Lung (tissue), 12 donors: ENCODE measurements around the gene LBP. TPM values are rescaled to one million over a fixed set of nuclear protein-coding genes. Genes with fewer than 3 reads are reported as not detected.
A peak's percentile ranks its signal among the peaks of the same experiment; 100 is the strongest.
"Not testable (repeated sequence)": the region's sequence is repeated elsewhere in the genome, so short reads cannot be mapped to it uniquely, and the experiment has no call there.

ENCODE experiments used
- ATAC-seq: fragments of 200-7000 bp; cut with Tn5 transposase; one replicate; pipeline ENCODE4 v1.9.1; 2020; ENCODE audit warnings: moderate number of reproducible peaks; ENCODE audit not compliant: insufficient read depth, low FRiP score
- DNase-seq, 3 donors: peaks; one replicate each; pipeline ENCODE4 v3.0.0-alpha.2; 2013 to 2017
- H3K27ac ChIP-seq, 2 donors: one replicate each; pipeline ENCODE4 v1.5.1; 2013; ENCODE audit warnings: mild to moderate bottlenecking in 2 of 2, moderate library complexity in 2 of 2, control low read depth in 1 of 2, inconsistent platforms in 1 of 2, low read depth in 1 of 2, low read length in 1 of 2
- H3K27me3 ChIP-seq, 3 donors: one replicate each; pipeline ENCODE4 v1.5.1; 2013; ENCODE audit warnings: low read length in 2 of 3; ENCODE audit not compliant: control insufficient read depth in 3 of 3, insufficient read depth in 3 of 3
- H3K36me3 ChIP-seq, 4 donors: one replicate each; pipeline ENCODE4 v1.5.1; 2013; ENCODE audit warnings: low read length in 4 of 4, mild to moderate bottlenecking in 1 of 4, moderate library complexity in 1 of 4; ENCODE audit not compliant: control insufficient read depth in 4 of 4, insufficient read depth in 4 of 4
- H3K4me1 ChIP-seq, 5 donors: one replicate each; pipeline ENCODE4 v1.5.1; 2013; ENCODE audit warnings: low read length in 5 of 5, mild to moderate bottlenecking in 2 of 5, moderate library complexity in 1 of 5; ENCODE audit not compliant: control insufficient read depth in 5 of 5, insufficient read depth in 5 of 5
- H3K4me3 ChIP-seq: one replicate; pipeline ENCODE4 v1.5.1; 2013; ENCODE audit warnings: mild to moderate bottlenecking, control low read depth, moderate library complexity
- H3K9ac ChIP-seq, 2 donors: one replicate each; pipeline ENCODE4 v1.5.1; 2013; ENCODE audit warnings: low read length in 2 of 2, control low read depth in 1 of 2; ENCODE audit not compliant: insufficient read depth in 1 of 2
- H3K9me3 ChIP-seq, 4 donors: one replicate each; pipeline ENCODE4 v1.5.1; 2013; ENCODE audit warnings: low read length in 3 of 4, mild to moderate bottlenecking in 1 of 4, moderate library complexity in 1 of 4; ENCODE audit not compliant: control insufficient read depth in 4 of 4, insufficient read depth in 3 of 4
- whole genome bisulfite sequencing, 2 donors: extraction: QIAGEN DNeasy Blood & Tissue Kit; methylation state at CpG; one replicate each; pipeline ENCODE4 v1.1.7; 2013; 5-methylcytosine and 5-hydroxymethylcytosine counted together
- polyA plus RNA-seq, 2 donors: library from polyadenylated mRNA; stranded (reverse); fragments of 200-250 nt; gene quantifications; one replicate each; pipeline ENCODE4 v1.2.1, GENCODE V29; 2013
- total RNA-seq, 2 donors: library from RNA; depleted of rRNA in 1 of 2; stranded (reverse); fragments of >200 nt in 1 of 2; gene quantifications; one replicate each; pipeline ENCODE4 v1.2.1, GENCODE V29; 2014 to 2021
- TF ChIP-seq, protein P1 (sequence below): IDR thresholded peaks from 2 replicates; pipeline ENCODE4 v1.5.1; 2012; ENCODE audit warnings: mild to moderate bottlenecking; ENCODE audit errors: control extremely low read depth, extremely low read depth
- donor health status: control.
- donor health status: control.
- donor health status: Bipolar disorder and iron deficiency.
- donor health status: healthy.
- donor health status: DM: yes; HTN: yes; CAD: no.

LBP gene
- total and polyA plus RNA-seq, 4 donors, result 0.30 to 4.8 (median 0.98) TPM; not detected in 1

DNA sequence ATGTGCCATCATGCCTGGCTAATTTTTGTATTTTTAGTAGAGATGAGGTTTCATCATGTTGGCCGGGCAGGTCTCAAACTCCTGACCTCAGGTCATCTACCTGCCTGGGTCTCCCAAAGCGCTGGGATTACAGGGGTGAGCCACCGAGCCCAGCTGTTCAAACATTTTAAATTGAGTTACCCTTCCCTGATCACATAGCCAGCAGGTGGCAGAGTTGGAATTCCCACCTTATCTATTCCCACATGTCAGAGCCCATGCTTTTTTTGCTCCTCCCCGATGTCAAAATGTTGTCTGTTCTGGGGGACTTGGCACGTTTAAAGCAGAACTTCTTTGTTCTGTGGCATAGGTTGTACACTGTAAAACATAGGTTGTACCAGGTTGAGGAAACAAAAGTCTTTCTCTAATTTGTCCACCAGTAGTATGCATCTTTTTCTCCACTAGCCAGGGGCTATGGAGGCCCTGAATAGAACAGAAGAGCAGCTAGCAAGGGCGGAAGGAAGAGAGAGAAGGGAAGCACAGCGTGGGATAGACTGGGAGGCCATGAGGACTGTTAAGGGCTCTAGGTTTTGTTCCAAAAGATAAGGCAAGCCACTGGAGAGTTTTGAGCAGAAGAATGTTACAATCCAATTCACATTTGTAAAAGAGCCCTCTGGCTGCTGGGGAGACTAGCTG is 7.3 kb upstream of the LBP start:
- Histone ChIP-seq H3K36me3 (no peaks in the 10 kb centered on the region), H3K4me3 (no peak overlapping the region), H3K9me3 (peaks cover 0 to 9% (median 2%) of the 10 kb centered on the region in 4 donors), H3K9ac (no peak overlapping the region), H3K27ac (no peak overlapping the region), H3K4me1 (peaks cover 0 to 30% (median 12%) of the 10 kb centered on the region in 5 donors), H3K27me3 (peaks cover 0 to 4% (median 0%) of the 10 kb centered on the region in 3 donors)
- TF ChIP-seq, protein P1, sequence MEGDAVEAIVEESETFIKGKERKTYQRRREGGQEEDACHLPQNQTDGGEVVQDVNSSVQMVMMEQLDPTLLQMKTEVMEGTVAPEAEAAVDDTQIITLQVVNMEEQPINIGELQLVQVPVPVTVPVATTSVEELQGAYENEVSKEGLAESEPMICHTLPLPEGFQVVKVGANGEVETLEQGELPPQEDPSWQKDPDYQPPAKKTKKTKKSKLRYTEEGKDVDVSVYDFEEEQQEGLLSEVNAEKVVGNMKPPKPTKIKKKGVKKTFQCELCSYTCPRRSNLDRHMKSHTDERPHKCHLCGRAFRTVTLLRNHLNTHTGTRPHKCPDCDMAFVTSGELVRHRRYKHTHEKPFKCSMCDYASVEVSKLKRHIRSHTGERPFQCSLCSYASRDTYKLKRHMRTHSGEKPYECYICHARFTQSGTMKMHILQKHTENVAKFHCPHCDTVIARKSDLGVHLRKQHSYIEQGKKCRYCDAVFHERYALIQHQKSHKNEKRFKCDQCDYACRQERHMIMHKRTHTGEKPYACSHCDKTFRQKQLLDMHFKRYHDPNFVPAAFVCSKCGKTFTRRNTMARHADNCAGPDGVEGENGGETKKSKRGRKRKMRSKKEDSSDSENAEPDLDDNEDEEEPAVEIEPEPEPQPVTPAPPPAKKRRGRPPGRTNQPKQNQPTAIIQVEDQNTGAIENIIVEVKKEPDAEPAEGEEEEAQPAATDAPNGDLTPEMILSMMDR, result no peak
- ATAC-seq (no peak), DNase-seq (peak in 1 of 3 donors; percentile 28)
- WGBS, 2 donors, result 47 to 52% methylated on average over 7 of the region's 7 CpGs

DNA sequence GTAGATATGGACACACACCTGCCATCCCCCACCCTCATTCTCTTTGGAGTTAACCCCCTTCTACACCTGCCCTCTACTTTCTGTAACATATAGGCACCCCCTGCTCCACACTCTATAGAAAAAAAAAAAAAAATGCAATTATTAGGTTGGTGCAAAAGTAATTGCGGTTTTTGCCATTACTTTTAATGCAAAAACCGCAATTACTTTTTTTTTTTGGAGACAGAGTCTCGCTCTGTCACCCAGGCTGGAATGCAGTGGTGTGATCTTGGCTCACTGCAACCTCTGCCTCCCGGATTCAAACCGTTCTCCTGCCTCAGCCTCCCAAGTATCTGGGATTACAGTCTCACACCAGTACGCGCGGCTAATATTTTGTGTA is 6.8 kb upstream of the LBP start:
- ATAC-seq, H3K27ac ChIP-seq, DNase-seq, H3K4me3 ChIP-seq, H3K27me3 ChIP-seq, H3K9ac ChIP-seq, H3K9me3 ChIP-seq, H3K36me3 ChIP-seq: not testable (repeated sequence)
- peaks cover 0 to 35% (median 12%) of the 10 kb centered on the region in 5 donors for H3K4me1 ChIP-seq
- WGBS, 2 donors, result 90 to 93% methylated on average over 8 of the region's 8 CpGs

DNA sequence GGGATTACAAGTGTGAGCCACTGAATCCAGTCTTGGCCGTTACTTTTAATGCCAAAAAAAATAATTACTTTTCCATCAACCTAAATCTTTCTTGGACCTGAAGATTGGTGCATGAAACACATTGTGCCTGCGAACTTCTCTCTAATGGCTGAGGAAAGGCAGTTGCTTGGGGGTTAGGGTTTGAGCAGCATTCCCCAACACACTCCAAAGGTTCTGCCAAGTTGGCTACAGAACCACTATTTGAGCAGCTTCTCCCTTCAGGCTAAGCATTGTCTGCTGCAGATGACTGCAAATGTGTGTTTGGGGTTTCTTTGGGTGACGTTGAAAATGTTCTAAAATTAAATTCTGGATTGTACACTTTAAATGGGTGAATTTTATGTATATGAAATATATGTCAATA is 6.3 kb upstream of the LBP start:
- DNase-seq (peak in 2 of 3 donors; percentile 21 to 55), ATAC-seq (no peak)
- Histone ChIP-seq H3K27me3 (no peaks in the 10 kb centered on the region), H3K27ac (no peak overlapping the region), H3K4me1 (peaks cover 0 to 35% (median 12%) of the 10 kb centered on the region in 5 donors), H3K36me3 (no peaks in the 10 kb centered on the region), H3K4me3 (no peak overlapping the region), H3K9me3 (peaks cover 0 to 7% (median 2%) of the 10 kb centered on the region in 4 donors), H3K9ac (no peak overlapping the region)
- TF ChIP-seq, protein P1, result no peak
- WGBS, 2 donors, result 64 to 69% methylated on average over 3 of the region's 3 CpGs

DNA sequence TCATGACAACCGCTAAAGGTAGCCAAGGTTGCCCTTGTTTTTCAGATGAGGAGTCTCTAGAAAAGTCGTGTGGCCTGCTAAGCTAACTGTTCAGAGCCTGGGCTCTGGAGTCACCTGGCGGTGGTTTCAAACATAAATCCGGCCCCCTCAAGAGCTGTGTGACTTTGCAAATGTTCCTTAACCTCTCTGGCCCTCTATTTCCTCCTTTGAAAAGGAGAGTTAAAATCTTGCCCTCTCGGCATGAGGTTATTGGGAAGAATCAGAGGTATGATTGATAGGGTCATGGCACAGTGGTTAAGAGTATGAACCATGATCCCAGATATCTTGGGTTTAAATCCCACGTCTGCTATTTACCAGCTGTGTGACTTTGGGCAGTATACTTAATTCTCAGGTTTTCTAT is 5.6 kb upstream of the LBP start:
- 82 to 88% methylated on average over 6 of the region's 6 CpGs for WGBS, 2 donors
- H3K9ac ChIP-seq, result no peak overlapping the region

More for the DNA sequence above, 5.6 kb upstream of the LBP start:
- DNase-seq (no peak), ATAC-seq (no peak)
- no peaks in the 10 kb centered on the region for H3K36me3 ChIP-seq
- no peak overlapping the region for H3K27ac ChIP-seq
- peaks cover 0 to 35% (median 12%) of the 10 kb centered on the region in 5 donors for H3K4me1 ChIP-seq
- no peak overlapping the region for H3K4me3 ChIP-seq
- peaks cover 0 to 7% (median 2%) of the 10 kb centered on the region in 4 donors for H3K9me3 ChIP-seq
- TF ChIP-seq, protein P1, result no peak
- H3K27me3 ChIP-seq, result no peaks in the 10 kb centered on the region
